Activated CD4-positive, alpha-beta T cell treated with anti-CD3 and anti-CD28 coated beads, Interleukin-2, amount 10 ng/mL, durations not matched to agents 7 days and 5 days (primary cell): ENCODE results near the gene CCDC43. TPM values are rescaled to one million over a fixed set of nuclear protein-coding genes. Genes with fewer than 3 reads are reported as not detected.
"Not testable (repeated sequence)": the region's sequence is repeated elsewhere in the genome, so short reads cannot be mapped to it uniquely, and the experiment has no call there.

ENCODE experiments used
- CTCF ChIA-PET: fragments of 350-600 bp; sonication (Branson Sonifier 250); formaldehyde crosslinking; loops from one replicate; lab custom pipeline; 2021; ENCODE audit warnings: antibody characterized with exemption; lab: Charles Lee
- POLR2A ChIA-PET: fragments of 350-600 bp; sonication (Branson Sonifier 250); formaldehyde crosslinking; loops from one replicate; lab custom pipeline; 2021; ENCODE audit warnings: antibody characterized with exemption; lab: Charles Lee
- DNase-seq: peaks from one replicate; pipeline ENCODE4 v3.0.0-alpha.2; 2020
- H3K27ac Mint-ChIP-seq: one replicate; pipeline ENCODE4 v1.8.0; 2021; ENCODE audit warnings: mild to moderate bottlenecking, moderate library complexity, mixed read lengths
- H3K27me3 Mint-ChIP-seq: one replicate; pipeline ENCODE4 v1.8.0; 2021; ENCODE audit warnings: mixed read lengths
- H3K36me3 Mint-ChIP-seq: one replicate; pipeline ENCODE4 v1.8.0; 2021; ENCODE audit warnings: low read depth, mixed read lengths
- H3K4me1 Mint-ChIP-seq: one replicate; pipeline ENCODE4 v1.8.0; 2021; ENCODE audit warnings: mixed read lengths
- H3K4me3 Mint-ChIP-seq: one replicate; pipeline ENCODE4 v1.8.0; 2021; ENCODE audit warnings: mild to moderate bottlenecking, moderate library complexity, mixed read lengths
- H3K9me3 Mint-ChIP-seq: one replicate; pipeline ENCODE4 v1.8.0; 2021; ENCODE audit warnings: mixed read lengths
- total RNA-seq, 2 experiments: library from RNA; stranded (reverse); gene quantifications; one replicate each; pipeline ENCODE4 v1.2.3, GENCODE V29; 2021

Gene CCDC43, protein sequence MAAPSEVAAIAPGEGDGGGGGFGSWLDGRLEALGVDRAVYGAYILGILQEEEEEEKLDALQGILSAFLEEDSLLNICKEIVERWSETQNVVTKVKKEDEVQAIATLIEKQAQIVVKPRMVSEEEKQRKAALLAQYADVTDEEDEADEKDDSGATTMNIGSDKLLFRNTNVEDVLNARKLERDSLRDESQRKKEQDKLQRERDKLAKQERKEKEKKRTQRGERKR
- 10 to 100 TPM; 25.5 to 26.8 TPM for total RNA-seq

DNA sequence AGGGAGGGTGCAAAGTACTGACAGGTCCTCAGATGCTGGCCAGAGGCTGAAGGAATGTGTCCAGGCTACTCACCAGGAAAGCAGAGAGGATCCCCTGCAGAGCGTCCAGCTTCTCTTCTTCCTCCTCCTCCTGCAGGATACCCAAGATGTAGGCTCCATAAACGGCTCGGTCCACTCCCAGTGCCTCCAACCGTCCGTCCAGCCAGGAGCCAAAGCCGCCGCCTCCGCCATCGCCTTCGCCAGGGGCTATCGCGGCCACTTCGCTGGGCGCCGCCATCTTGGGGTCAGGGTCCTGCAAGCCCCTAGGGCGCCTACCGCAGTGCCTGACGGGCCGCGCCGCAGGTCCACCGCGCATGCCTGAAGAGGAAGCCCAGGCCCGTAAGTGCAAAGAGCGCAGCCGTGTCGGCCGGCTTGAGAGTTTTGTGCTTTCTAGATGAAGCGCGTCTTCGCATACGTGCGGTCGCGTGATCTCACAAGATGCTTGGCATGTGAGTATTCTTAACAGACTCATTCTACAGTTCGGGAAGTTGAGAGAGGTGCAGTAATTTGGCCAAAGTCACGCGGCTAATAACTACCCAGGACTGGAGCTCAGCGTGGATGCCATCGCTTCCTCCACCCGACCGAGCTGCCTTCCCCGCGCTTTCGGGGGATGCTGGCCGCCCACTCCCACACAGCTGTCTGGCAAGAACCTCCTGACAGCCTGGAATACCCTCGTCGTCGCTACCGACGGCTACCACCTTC is at the start of gene CCDC43:
Gene CCDC43 (minus strand): TSS at position 300 of the 741 bp plus-strand sequence. CDS start 23 bp downstream, at position 277.
- H3K36me3 Mint-ChIP-seq = peaks cover 7% of the 10 kb centered on the region

DNA sequence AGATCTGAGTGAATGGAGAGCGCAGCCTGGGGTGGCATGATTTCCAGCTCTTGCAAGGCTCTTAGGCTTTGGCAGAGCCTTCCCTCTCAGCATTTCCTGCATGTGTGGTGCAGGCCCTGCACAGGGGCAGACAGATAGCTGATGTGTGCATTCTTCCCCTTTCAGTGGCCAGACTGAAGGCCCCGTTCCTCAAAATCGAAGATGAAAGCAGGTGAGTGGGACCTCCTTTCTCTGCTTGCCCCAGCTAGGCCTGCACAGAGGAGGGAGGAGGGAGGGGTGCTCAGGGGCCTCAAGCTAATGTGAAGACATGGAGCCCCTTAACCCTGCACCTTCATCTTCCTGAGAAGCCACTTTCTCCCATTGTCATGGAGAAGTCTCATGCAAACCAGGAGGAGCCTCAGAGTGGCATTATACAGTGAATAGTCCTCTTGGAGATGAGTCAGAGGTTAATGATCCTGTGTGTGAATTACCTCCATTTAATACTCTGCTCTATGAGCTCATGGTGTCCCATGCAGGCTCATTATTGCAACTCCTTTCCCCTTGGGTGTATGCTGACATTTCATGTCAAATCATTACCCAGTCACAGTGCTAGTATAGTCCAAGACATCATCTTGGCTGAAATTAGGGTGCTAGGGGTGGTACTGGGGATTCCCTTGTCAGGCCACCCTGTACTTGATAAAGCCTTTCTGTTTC is 48.8 kb upstream of the CCDC43 start:
- ChIA-PET POLR2A (no interaction called here), CTCF (no interaction called here)
- Mint-ChIP-seq H3K4me1 (no peaks in the 10 kb centered on the region), H3K27me3 (no peaks in the 10 kb centered on the region), H3K9me3 (no peaks in the 10 kb centered on the region), H3K36me3 (peaks cover 8% of the 10 kb centered on the region), H3K4me3 (no peak overlapping the region), H3K27ac (no peak overlapping the region)
- no peak for DNase-seq

More for the DNA sequence above, at the start of gene CCDC43:
- Mint-ChIP-seq H3K27ac (peak within 1 kb of the TSS; percentile 92), H3K4me1 (peaks cover 40% of the 10 kb centered on the region), H3K4me3 (peak within 1 kb of the TSS; percentile 96), H3K9me3 (no peaks in the 10 kb centered on the region), H3K27me3 (no peaks in the 10 kb centered on the region)
- ChIA-PET CTCF (interaction anchor here (1.3 kb wide), 1 partner anchor 19 kb away, joined by 4 read pairs; the partner anchor contains the start of gene DBF4B), POLR2A (interaction anchor here (0.6 to 0.7 kb wide), 2 partner anchors 28 to 533 kb away, joined by 3 to 4 read pairs; no protein-coding TSS in a partner anchor)
- DNase-seq = peak; percentile 92

DNA sequence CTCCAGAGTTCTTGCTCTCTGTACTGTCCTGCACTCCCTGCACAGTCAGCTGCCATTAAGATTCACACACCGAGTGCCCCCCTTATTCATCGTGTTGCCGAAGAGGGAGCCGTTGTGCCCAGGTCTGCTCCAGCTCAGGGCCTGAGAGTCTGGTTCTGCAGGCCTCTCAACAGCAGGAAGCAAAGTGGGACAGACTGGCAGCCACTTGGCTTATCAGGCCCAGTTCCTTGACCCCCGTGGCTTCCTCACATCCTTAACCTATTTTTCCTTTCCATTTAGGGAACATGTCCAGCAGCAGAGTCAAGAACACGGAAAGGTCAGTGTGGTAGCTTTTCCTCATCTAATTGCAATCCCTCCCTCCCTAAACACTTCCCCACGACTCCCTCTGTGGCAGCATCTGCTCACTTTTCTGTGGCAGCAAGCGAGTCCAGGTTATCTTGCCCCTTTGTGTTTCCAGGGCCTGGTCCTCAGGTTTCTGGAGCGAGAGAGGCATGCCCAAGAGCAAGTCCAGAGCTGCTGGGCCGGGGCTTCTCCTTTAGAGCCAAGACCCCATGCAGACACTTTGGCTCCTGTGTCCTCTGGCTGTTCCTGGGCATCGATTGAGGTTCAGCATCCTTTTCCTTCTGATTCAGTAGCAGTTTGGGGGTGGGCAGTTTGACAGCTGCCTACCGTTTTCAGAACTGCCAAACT is 47.1 kb upstream of the CCDC43 start:
- Mint-ChIP-seq H3K4me1 (no peaks in the 10 kb centered on the region), H3K36me3 (peaks cover 8% of the 10 kb centered on the region), H3K27me3 (no peaks in the 10 kb centered on the region), H3K9me3 (no peaks in the 10 kb centered on the region), H3K4me3 (no peak overlapping the region), H3K27ac (no peak overlapping the region)
- no peak for DNase-seq
- ChIA-PET POLR2A (no interaction called here), CTCF (interaction anchor here (1.4 kb wide), 1 partner anchor 8 kb away, joined by 3 read pairs; no protein-coding TSS in a partner anchor)

DNA sequence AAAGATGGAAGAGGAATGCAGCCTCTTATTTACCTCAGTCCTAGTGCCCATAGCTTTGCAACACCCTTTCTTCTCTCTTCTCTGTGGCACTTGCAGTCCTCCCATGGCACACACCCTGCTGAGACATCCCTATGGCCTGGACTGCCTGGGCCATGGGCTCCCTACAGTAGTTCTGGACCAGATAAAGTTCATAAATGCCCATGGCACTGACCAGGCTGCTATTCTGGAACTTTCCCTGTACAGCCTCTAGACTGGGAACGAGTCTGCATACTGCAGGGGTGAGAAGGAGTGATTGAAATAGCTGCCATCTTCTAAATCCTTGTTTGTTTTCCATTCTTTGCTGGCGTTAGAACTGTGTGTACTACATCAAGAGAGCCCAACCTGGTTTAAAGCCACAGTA is 44.7 kb upstream of the CCDC43 start:
- ChIA-PET POLR2A (no interaction called here), CTCF (interaction anchor here (0.6 kb wide), 1 partner anchor 89 kb away, joined by 3 read pairs; no protein-coding TSS in a partner anchor)
- H3K4me1 Mint-ChIP-seq = no peaks in the 10 kb centered on the region
- no peak overlapping the region for H3K27ac Mint-ChIP-seq
- H3K27me3 Mint-ChIP-seq = no peaks in the 10 kb centered on the region
- no peaks in the 10 kb centered on the region for H3K9me3 Mint-ChIP-seq
- peaks cover 15% of the 10 kb centered on the region for H3K36me3 Mint-ChIP-seq
- DNase-seq = no peak
- no peak overlapping the region for H3K4me3 Mint-ChIP-seq

DNA sequence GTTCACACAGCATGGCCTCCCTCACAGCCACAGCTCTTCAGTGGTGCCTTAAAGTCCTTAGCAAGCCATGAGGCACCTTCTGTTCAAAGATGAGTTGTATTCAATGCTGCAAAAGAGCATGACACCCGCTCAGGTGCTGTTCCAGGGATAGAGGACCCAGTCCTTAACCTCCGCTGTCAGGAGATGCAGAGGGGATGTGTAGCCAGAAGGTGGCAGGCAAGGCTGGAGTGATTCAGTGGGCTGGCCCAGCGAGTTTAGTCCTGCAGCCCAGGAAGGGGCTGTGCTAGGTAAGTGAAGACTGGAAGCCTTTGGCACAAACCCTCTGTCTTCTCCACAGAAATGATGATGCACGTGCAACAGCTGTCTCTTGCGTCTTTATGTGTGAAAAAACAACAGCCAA is 44.2 kb upstream of the CCDC43 start:
- Mint-ChIP-seq H3K4me1 (no peaks in the 10 kb centered on the region), H3K9me3 (no peaks in the 10 kb centered on the region), H3K27me3 (no peaks in the 10 kb centered on the region), H3K36me3 (peaks cover 15% of the 10 kb centered on the region), H3K27ac (no peak overlapping the region), H3K4me3 (no peak overlapping the region)
- CTCF ChIA-PET = interaction anchor here (0.9 kb wide), 1 partner anchor 9 kb away, joined by 3 read pairs; no protein-coding TSS in a partner anchor
- POLR2A ChIA-PET = no interaction called here
- DNase-seq = no peak

DNA sequence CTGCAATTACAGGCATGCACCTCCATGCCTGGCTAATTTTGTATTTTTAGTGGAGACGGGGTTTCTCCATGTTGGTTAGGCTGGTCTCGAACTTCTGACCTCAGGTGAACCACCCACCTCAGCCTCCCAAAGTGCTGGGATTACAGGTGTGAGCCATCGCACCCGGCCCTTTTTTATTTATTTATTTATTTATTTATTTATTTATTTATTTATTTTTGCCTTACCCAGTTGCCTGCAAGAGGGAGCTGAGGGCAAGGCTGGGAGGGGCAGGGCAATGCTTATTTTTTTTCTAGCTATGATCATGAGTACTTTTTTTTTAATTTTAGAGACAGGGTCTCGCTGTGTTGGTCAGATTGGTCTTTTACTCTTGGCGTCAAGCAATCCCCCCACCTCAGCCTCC is 36.5 kb upstream of the CCDC43 start:
- H3K9me3 Mint-ChIP-seq, H3K27me3 Mint-ChIP-seq, H3K27ac Mint-ChIP-seq, CTCF ChIA-PET, H3K4me3 Mint-ChIP-seq, POLR2A ChIA-PET, DNase-seq, H3K4me1 Mint-ChIP-seq: not testable (repeated sequence)
- peaks cover 13% of the 10 kb centered on the region for H3K36me3 Mint-ChIP-seq

DNA sequence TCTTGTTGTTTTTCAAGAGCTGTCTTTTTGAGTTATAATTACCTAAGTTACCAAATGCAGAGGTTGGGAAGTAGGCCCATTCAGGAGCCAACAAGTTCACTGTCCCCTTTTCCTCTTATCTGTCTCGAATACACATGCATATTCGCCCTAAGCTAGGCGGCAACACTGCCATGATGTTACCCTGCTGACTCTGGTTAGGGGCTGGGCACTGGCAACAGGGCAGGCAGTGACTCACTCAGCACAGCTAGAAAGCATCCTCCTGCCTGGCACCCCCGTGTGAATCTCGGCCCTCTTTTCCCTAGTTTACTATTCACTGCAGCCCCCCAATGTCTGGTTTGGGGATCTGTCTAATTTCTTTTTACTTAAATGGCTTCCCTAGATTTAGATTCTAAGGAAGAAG is 32.7 kb upstream of the CCDC43 start:
- Mint-ChIP-seq H3K4me3 (no peak overlapping the region), H3K36me3 (peaks cover 7% of the 10 kb centered on the region), H3K4me1 (no peaks in the 10 kb centered on the region), H3K27me3 (no peaks in the 10 kb centered on the region), H3K27ac (no peak overlapping the region), H3K9me3 (no peaks in the 10 kb centered on the region)
- no peak for DNase-seq
- ChIA-PET CTCF (interaction anchor here (0.9 kb wide), 1 partner anchor 21 kb away, joined by 4 read pairs; no protein-coding TSS in a partner anchor), POLR2A (no interaction called here)

DNA sequence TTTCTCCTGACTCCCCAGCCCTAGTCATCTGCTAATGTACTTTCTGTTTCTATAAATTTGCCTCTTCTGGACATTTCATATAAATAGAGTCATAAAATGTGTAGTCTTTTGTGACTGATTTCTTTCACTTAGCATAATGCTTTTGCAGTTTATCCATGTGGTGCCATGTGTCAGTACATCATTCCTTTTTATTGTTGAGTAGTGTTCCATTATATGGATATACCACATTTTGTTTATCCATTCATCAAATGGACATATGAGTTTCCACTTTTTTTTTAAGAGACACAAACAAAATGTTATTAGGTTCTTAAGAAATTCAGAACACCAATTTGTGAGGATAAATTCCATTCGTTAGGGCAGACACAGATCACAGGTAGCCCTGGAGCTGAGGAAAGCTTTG is 29.9 kb upstream of the CCDC43 start:
- Mint-ChIP-seq H3K4me3 (no peak overlapping the region), H3K27ac (no peak overlapping the region), H3K4me1 (no peaks in the 10 kb centered on the region), H3K36me3 (peaks cover 16% of the 10 kb centered on the region), H3K27me3 (no peaks in the 10 kb centered on the region), H3K9me3 (no peaks in the 10 kb centered on the region)
- ChIA-PET CTCF (interaction anchor here (1.0 kb wide), 1 partner anchor 8 kb away, joined by 3 read pairs; no protein-coding TSS in a partner anchor), POLR2A (no interaction called here)
- no peak for DNase-seq

DNA sequence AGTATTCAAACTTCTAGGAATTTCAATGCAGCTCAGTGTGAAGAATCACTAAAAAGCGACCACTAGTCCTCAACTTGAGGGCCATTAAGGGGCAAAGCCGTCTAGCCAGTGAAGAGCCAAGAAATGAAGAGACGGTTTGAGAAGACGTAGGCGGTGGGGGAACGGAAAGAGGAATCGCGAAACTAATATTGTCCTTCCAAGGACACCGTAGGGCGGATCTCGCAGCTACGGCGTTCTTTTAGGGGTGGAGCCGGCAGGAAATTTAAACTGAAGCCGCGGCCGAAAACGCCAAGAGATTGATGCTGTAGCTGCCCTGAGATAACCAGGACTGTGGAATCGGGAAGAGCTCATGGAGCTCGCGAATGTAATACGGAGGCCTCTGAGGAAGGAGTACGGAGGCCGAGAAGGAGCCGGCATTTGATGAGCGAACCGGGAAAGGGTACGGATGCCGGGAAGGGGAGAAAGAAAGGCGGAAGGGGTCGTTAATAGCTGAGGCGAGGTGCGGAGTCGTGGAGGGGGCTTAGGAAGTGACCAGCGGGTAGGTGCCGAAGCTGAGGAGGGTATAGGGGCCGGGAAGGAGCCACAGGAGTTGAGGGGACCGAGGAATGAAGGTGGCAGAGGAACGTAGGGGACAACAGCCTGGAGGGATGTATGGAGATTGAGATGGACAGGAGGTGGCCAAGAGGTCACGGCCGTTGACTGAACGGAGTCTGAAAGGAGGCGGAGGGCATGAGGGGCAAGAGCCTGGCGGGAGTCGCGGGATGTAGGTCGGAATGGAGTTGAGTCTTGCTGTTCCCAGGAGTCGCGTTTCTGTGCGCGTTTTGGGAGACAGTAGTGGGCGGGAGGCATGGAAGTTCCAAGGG is 19.1 kb upstream of the CCDC43 start, which contains the start of gene DBF4B:
Gene DBF4B (plus strand): TSS at position 265 of the 863 bp plus-strand sequence. CDS start 156 bp downstream, at position 421.
- H3K36me3 Mint-ChIP-seq = peaks cover under 1% of the 10 kb centered on the region
- peaks cover 2% of the 10 kb centered on the region for H3K27me3 Mint-ChIP-seq
- no peaks in the 10 kb centered on the region for H3K9me3 Mint-ChIP-seq
- no peak within 1 kb of the TSS for H3K4me3 Mint-ChIP-seq
- no peak within 1 kb of the TSS for H3K27ac Mint-ChIP-seq
- POLR2A ChIA-PET = interaction anchor here (0.8 kb wide), 1 partner anchor 18 kb away, joined by 4 read pairs; no protein-coding TSS in a partner anchor
- CTCF ChIA-PET = interaction anchor here (1.1 to 2.0 kb wide), 3 partner anchors 9 to 20 kb away, joined by 4 read pairs; no protein-coding TSS in a partner anchor
- DNase-seq = peak; percentile 89
- H3K4me1 Mint-ChIP-seq = peaks cover 8% of the 10 kb centered on the region

DNA sequence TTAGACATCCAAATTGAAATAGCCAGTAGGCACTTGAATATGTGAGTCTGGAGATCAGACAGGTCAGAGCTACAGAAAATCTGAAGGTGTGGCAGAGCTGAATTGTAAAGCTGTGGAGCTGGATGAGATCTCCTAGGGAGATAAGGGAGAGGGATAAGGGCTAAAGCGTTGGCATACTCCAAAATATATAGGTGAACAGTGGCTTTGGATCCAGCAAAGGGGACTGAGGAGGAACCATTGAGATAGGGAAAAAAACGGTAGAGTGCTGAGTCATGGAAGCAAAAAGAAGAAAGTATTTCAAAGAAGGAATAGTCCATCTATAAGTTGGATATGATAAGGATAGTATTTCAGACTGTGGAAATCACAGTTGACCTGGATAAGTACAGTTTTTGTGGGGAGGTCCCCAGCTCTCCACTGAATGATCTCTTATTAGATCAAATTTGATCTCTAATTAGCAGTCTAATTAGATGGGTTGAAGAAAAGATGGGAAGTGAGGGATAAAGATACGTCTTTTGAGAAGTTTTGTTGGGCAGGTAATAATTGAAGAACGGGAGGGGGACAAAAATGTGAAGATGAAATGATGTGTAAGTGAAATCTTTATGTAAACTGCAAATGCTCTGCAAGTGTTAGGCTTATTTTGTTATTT is 18.3 kb upstream of the CCDC43 start:
- DNase-seq = no peak
- POLR2A ChIA-PET = no interaction called here
- CTCF ChIA-PET = interaction anchor here (1.1 to 2.0 kb wide), 3 partner anchors 8 to 19 kb away, joined by 4 read pairs; no protein-coding TSS in a partner anchor
- Mint-ChIP-seq H3K27ac (no peak overlapping the region), H3K4me1 (peaks cover 8% of the 10 kb centered on the region), H3K36me3 (no peaks in the 10 kb centered on the region), H3K27me3 (peaks cover 2% of the 10 kb centered on the region), H3K4me3 (no peak overlapping the region), H3K9me3 (no peaks in the 10 kb centered on the region)

DNA sequence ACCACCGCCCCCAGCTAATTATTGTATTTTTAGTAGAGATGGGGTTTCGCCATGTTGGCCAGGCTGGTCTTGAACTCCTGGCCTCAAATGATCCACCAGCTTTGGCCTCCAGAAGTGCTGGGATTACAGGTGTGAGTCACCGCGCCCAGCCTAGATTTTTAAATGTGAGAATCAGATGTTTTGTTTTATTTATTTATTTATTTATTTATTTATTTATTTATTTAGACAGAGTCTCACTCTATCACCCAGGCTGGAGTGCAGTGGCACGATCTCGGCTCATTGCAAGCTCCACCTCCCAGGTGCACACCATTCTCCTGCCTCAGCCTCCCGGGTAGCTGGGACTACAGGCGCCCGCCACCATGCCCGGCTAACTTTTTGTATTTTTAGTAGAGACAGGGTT is 10.7 kb upstream of the CCDC43 start:
- H3K4me1 Mint-ChIP-seq, POLR2A ChIA-PET, H3K4me3 Mint-ChIP-seq, H3K27me3 Mint-ChIP-seq, H3K36me3 Mint-ChIP-seq, H3K27ac Mint-ChIP-seq, H3K9me3 Mint-ChIP-seq, DNase-seq: not testable (repeated sequence)
- CTCF ChIA-PET = interaction anchor here (0.6 to 2.1 kb wide), 2 partner anchors 8 to 908 kb away, joined by 4 to 5 read pairs; partner anchors contain the start of gene DBF4B
